Fibroblast of upper back skin (primary cell): ENCODE measurements around the gene FKBP1A.
"Not testable (repeated sequence)": the region's sequence is repeated elsewhere in the genome, so short reads cannot be mapped to it uniquely, and the experiment has no call there.

Experiments
- DNase-seq: peaks from one replicate; pipeline ENCODE4 v3.0.0-alpha.2; 2013

Gene FKBP1A

DNA sequence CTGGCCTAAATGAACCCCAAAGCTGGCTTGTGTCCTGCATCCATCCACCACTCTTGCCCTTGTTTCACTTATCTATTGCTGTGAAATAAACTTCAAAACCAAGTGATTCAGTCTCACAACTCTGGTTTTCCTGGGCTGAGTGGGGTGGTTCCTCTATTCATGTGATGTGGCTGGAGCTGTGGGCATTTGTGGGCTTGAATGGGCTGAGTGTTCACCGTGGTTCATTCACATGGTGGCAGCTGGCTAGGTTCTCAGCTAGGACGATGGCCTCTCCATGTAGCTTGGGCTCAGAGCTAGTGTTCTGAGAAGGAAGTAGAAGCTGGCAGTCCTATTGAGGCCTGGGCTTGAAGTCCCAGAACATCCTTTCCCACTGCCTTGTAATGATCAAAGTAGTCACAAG lies 30.4 kb downstream of the FKBP1A start:
- no peak for DNase-seq

DNA sequence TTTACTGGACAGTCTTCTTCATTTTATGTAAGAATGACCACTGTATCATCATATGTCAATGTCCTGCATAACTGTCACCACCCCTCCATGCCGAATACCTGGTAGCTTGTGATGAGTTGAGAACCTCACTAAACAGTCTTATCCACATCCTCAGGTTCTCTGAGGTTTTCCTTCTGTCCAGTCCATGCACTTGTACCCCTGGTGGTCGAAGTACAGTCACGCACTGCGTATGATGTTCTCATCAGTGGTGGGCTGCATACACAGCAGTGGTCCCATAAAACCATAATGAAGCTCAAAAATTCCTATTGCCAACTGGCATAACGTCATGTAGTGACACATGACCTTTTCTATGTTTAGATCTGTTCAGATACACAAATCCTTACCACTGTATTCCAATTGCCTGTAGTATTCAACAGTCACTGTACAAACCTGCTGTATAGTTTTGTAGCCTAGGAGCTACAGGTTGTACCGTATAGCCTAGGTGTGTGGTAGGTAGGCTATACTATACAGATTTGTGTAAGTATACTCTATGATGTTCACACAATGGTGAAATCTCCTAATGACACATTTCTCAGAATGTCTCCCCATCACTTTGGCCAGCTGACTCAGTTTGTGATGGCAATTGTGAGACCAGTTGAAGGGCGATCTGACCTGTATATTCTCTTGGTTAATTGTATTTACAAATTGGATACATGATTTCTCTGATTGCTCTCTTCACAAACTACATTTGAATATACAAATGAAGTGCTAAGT lies 32.6 kb downstream of the FKBP1A start:
- DNase-seq = no peak

DNA sequence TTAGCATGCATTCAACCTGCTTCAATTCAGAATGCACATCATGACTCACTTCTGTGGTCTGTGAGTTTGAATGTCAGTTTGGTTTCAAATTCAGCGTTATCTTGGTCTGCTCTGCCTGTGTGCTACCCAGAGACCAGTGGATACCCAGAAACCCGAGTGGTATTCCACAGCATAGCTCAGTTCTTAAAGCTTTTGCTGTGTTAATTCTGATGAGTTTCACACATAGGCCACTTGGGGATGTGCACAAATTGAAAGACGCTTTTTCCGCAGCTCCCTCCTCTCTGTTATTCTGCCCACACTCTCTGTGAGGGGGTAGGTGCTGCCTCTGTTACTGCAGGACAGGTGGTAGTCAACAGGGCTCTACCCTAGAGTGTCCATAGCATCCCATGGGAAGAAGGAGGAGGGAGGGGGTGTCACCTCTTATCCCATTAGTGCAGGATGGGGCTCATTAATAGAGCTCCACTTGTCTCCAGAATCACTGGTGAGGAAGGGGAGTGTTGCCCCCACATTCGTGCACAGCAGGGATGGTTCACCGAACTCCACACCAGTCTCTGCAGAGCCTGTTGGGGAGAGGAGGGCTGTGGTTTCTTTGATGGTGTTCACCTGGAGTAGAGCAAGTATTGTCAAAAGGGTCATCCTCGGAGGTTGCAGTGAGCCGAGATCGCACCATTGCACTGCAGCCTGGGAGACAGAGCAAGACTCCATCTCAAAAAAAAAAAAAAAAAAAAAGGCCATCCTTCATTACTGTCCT lies 34.8 kb downstream of the FKBP1A start:
- peak; percentile 40 for DNase-seq

DNA sequence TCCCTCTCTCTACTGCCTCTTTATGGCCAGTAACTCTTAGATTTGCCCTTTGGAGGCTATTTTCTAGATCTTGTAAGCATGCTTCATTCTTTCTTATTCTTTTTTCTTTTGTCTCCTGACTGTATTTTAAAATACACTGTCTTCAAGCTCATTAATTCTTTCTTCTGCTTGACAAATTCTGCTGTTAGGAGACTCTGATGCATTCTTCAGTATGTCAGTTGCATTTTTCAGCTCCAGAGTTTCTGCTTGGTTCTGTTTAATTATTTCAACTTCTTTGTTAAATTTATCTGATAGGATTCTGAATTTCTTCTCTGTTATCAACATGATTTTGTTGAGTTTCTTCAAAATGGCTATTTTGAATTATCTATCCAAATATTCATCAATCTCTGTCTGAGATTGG lies 38.9 kb downstream of the FKBP1A start:
- no peak for DNase-seq

DNA sequence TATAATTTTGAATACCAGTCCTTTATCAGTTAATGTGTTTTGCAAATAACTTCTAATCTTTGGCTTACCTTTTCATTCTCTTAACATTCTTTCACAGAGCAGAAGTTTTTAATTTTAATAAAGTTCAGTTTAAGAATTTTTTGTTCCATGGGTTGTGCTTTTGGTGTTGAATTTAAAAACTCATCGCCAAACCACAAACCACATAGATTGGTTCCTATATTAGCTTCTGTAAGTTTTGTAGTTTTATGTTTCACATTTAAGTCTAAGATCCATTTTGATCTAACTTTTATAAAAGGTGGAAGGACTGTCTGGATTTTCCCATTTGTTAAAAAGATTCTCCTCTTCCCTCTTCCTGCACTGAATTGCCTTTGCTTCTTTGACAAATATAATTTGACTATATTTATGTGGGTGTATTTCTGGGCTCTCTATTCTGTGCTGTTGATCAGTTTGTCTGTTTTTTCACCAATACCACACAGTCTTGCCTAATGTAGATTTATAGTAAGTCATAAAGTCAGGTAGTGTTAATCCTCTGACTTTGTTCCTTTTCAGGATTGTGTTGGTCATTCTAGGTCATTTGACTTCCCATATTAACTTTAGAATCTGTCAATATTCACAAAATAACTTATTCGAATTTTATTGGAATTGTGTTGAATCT lies 46.4 kb downstream of the FKBP1A start:
- DNase-seq = no peak

DNA sequence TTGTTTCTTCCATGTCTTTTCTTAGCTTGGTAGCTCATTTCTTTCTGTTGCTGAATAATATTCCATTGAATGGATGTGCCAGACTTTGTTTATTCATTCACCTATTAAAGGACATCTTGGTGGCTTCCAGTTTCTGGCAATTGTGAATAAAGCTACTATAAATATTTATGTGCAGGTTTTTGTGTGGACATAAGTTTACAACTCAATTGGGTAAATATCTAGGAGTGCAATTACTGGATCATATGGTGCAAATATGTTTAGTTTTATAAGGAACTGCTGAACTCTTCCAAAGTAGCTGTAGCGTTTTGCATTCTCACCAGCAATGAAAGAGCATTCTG lies 47.1 kb downstream of the FKBP1A start:
- DNase-seq = no peak

DNA sequence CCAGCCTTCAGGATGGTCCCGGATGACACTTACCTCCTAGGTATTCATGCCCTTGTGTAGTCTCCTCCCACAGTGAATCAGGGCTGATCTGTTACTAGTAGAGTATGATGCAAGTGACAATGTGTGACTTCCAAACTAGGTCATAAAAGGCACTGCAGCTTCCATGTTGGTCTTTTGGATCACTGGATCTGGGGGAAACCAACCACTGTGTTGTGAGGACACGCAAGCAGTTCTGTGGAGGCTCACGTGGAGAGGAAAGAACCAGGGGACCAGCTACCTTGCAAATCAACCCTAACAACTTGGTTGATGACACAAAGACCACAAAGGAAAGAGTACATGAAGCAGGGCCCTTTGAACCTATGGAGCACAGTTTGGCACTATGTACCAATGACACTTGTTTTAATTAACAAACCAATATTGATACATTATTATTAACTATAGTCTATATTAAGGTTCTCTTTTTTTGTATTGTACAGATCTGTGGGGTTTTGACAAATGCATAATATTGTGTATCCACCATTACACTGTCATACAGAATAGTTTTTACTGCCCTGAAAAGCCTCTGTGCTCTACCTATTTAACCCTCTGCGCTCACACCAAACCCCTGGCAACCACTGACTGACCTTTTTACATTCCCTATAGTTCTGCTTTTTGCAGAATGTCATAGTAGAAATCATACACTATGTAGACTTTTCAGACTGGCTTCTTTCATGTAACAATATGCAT lies 47.7 kb downstream of the FKBP1A start:
- no peak for DNase-seq

DNA sequence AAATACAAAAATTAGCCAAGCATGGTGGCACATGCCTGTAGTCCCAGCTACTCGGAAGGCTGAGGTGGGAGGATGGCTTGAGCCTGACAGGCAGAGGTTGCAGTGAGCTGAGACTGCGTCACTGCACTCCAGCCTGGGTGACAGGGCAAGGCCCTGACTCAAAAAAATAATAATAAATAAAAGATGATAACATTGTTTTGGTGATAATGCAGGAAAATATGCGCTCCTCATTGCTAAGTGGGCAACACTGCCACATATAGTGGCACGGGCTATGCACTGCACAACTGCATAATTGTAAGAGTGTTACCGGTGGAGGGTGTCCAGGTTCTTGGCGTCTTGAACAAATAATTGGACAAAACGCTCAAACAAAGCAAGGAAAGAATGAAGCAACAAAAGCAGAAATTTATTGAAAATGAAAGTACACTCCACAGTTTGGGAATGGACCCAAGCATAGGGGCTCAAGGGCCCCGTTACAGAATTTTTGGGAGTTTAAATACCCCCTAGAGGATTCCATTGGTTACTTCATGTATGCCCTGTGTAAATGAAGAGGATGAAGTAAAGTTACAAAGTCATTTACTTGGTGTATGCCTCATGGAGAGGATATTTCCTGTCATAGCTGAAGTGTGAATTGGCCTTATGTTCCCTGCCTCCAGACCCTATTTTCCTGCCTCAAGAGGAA lies 49.3 kb downstream of the FKBP1A start:
- not testable (repeated sequence) for DNase-seq

DNA sequence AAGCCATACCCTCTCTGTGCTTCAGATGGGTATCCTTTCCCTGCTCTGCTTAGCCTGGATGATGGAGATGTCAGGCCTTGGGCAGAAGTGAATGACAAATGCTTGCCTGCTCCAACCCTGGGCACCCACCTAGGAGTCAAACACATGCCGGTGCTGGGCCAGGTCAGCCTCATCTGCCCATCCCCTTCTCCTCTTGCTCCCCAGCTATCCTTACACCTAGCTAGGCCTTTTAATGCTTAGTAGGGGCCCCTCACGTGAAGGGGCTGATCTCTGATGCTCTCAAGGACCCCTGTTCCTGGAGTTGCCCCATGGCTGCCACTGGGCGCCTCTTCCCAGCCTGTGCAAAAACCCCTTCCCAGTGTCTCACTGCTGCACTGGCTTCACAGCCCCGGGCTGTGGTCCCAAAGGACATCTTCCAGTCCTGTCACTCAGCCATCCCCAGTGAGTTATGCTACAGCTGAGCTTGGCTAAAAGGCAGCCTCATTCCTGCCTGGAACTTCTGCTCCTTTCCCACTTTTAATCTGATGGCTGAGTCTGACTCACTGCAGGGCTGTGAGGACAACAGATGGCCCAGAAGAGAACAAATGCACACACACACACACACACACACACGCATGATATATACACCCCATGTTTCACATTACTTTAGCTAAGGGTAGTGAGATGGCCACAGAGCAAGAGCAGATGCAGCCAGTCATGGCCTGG lies 51.1 kb downstream of the FKBP1A start:
- peak; percentile 47 for DNase-seq

DNA sequence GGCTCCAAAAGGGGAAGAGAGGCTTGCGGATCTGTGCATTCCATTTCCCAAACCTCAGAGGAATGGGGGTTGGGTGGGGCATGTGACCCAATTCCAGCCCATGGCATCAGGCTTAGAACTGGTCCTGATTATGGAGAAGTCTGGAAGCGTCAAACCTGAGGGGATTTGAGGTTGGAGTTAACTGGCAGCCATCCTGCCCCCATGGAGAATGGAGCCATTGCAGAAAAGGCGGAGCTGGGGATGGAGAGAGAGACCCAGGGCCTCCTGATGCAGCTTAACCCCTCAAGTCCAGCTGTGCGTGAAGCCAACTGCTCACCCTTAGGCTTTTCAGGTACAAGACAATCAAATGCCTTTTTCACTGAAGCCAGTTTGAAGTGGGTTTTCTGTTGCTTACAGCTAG lies 54.1 kb downstream of the FKBP1A start:
- no peak for DNase-seq

DNA sequence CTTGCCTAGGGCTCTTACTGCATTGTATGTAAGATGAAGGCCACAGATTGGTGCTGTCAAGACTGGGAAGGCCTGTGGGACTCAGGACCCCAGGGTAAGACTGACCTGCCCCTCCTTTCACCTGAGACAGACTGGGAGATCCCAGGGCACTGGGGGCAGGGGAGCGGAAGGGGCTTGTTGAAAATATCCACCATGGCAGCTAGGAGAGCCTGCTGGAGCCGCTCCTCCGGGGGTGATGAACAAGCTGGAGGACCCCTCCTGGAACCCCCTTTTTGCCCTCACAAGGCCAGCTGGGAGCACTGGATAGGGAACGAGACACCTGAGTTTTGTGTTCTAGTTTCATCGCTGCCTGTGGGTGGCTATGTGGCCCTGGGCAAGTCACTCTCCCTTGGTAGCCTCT lies 54.8 kb downstream of the FKBP1A start:
- no peak for DNase-seq

DNA sequence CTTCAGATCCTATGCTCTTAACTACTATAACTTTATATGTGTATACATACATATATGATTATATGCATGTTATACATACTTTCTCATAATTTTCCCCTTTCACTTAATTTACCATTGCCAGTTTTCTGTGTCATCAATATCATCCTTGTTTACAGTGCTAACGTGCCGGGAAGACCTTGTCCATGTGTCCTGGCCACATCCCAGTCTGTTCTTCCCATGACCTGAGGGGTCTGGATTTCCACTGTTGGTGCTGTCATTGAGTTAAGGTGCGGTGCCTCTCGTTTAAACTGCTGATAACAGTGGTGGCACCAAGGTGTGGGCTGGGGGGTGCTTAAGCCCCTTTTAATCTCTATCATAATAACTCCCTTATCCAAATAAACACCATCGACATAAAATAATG lies 55.4 kb downstream of the FKBP1A start:
- DNase-seq = no peak

DNA sequence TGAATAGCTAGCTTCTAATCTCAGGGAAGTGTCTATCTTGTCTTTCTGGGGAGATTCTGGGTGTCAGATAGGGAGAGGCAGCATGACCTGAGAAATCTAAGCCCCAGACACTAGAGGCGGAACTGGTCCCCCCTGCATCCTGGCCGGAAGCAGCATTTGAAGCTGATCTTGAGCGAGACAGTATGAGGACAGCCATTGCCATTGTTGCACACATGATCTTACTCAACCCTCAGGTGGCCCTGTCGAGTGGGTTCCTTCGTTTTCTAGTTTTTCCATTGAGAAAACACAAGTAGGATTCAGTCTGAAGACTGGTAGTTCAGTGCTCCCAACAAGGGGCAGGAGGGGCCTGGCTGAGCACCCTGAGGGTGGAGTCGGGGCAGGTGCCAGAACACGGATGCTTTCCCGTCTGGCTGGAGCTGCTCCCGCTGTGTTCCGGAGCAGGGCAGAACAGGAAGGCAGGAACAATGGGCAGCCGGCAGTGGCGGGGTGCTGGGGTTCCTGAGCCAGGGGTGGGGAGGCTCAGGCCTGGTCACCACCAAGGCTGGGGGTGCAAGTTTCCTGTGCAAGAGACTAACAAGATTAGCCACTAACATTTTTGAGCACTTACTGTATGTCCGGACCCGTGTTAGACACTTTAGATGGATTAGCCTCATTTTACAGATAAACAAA lies 56.0 kb downstream of the FKBP1A start:
- DNase-seq = no peak

DNA sequence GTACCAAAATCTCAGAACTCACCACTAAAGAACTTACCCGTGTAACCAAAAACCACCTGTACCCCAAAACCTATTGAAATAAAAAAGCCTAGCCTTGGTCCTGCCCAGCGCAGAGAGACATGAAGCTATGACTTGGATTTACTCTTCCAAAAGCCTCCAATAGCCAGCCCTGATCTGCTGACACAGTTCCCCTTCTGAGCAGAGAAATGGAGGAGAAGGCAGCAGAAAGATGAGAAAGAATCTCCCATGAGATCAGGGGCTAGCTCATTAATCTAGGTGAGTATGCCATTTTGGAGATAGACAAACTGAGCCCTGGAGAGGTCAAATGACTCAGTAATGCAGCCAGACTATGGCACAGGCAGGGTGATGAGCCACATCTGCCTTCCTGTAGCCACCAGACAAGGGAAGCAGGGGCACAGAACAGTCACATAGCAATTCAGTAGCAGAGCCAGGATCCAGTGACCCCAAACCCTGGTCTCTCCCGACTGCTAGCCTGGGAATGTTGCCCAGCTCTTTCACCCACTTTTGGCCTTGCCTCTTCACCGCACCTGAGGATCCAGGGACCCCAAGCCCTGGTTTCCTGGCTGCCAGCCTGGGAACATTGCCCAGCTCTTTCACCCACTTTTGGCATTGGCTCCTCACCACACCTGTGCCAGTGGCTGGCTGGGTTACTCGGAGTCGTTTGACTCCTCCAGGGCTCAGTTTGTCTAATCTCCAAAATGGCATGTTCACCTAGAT lies 56.7 kb downstream of the FKBP1A start:
- no peak for DNase-seq

DNA sequence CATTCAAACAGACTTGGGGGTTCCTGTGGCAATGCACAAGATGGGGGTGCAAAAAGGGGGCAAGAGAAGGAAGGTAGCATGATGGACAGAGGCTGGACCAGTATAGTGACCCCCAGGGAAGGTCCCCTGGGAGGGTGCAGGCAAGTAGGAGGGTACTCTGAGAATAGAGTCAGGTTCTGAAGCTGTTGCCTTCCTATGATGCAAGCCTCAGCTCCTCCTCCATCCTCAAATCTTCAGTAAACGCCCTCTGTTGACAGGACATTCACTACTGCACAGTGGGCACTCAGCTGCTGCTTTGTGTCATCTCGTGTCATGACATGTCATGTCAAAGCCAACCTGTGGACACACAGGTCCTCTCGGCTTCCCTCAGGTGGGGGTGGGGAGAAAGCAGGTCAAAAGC lies 58.1 kb downstream of the FKBP1A start:
- DNase-seq = no peak

DNA sequence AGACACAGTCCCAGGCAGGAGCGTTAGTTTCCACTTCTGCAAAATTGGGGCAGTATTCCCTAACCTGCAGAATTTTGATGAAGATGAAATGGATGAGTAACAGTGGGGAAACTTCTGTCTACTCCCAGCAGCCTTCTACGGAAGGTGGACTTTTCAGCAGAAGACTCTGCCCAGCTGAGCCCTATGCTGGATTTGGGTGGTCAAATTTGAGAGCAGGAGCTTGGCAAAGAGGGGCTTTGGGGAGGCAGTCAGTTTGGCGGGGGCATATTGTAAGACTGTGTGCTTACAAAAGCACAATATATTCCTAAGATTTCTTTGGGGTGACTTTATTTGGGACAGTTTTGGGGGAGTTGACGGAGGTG lies 58.5 kb downstream of the FKBP1A start:
- DNase-seq = no peak

DNA sequence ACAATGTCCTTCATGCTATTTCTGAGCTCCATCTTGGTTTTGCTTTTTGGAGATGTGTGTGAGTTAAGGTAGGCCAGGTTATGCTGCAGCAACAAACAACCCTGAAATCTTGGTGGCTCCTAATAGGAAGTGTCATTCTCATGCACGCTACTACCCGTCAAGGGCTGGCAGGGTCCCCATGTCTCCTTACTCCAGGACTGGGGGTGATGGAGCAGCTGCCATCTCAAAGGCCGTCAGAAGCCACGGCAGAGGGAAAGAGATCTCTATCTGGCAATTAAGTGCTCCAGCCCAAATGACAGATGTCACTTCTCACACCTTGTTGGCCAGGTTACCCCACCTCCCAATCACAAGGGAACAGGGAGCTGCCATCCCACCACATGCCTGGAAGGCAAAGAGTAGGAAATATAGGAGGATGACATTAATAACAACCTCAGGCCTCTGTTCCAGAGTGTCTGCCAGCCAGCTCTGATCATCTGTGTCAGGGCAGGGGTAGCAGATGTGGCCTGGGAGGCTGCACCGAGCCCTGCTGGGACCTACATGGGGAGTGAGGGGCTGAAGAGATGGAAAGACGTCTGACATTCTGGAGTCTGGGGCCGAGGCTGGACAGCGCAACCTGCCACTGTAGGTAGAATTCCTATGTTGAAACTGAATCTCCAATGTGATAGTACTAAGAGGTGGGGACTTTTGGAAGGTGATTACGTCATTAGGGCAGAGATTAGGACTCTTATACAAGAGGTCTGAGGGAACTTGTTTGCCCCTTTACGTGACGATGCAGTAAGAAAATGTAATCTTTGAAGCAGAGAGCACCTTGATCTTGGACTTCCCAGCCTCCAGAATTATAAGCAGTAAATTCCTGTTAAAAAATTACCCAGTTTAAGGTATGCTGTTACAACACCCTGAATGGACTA lies 59.1 kb downstream of the FKBP1A start:
- no peak for DNase-seq

DNA sequence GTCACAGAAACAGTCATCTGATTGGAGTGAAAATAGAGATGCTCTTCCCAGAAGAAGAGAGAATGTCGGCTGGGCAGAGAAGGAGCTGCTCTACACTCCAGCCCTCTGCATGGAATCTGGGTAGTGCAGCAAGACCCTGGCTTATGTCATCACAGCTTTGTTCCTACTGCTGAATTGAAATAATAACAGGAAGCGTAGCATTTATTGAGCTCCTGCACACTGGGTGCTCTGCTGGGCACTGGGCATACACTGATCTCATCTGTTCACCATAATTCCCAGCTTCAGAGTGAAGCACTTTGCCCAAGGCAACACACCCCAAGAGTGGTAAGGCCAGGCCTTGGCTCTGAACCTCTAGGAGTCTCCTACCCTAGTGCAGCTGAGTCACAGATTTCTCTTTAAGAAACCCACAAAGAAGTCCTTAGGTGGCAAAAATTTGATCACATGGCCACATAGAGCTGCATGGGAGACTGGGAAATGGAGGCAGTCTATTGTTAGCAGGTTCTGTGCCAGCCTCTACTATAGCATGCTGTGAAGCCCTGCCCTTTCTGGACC lies 60.0 kb downstream of the FKBP1A start:
- DNase-seq = no peak

DNA sequence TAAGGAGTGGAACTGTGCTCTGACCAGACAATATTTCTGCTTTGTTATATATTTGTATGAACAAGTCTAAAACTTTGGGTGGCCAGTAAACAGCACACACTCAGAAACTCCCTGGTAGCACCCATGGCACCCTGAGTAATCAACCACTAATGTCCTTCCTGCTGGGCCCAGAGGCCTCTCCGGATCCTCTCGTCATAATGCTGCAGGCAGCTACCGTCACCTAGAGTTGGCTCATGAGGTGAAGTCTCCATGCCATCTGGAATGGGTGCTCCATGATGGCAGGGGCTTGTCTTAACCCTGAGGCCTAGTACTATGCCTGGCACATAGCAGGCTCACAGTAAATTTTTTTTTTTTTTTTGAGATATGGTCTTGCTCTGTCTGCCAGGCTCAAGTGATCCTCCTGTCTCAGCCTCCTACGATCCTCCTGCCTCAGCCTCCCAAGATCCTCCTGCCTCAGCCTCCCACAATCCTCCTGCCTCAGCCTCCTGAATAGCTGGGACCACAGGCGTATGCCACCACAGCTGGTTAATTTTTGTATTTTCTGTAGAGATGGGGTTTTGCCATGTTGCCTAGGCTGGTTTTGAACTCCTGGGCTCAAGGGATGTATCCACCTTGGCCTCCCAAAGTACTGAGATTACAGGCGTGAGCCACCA lies 60.9 kb downstream of the FKBP1A start:
- no peak for DNase-seq
